ENCODE results near the gene FLRT1. TPM values are rescaled to one million over a fixed set of nuclear protein-coding genes. Genes with fewer than 3 reads are reported as not detected.
A peak's percentile ranks its signal among the peaks of the same experiment; 100 is the strongest.

FLRT1 gene
- total RNA-seq, 4 donors from 2014 or later, result 0.32 to 1.4 (median 0.90) TPM

DNA sequence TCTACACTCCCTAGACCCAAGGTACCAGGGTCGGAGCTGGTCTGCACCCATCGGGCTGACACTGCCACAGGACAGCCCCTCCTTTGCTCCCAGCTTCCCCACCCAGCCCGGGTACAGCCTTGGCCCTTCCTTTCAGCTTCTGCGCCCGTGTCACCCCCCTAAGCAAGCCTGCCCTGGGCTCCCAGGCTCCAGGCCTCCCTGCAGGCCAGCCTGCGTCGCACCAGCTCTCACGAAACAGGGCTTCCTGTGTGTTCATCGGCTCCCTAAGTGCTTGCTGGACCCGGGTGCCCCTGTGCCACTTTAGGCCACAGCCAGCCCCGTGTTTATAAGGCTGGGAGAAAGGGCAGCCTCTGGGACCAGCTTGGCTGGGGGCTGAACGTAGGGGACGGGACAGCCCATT, 21.1 kb downstream of the FLRT1 start:
- Histone ChIP-seq H3K4me1 (peaks cover 0 to 14% (median 10%) of the 10 kb centered on the region in 4 donors), H3K36me3 (no peaks in the 10 kb centered on the region), H3K27me3 (peaks cover 15% of the 10 kb centered on the region), H3K27ac (peak overlapping the region in 3 of 4 donors; percentile 2 to 33 (median 25)), H3K9me3 (no peaks in the 10 kb centered on the region), H3K4me3 (no peak overlapping the region)
- TF ChIP-seq CTCF (IDR thresholded peaks at IDR 0.05), result no peak
- TF ChIP-seq EP300 (IDR thresholded peaks at IDR 0.05; ENCODE audit: low read depth), result no peak
- TF ChIP-seq POLR2AphosphoS5 (IDR thresholded peaks at IDR 0.05), result no peak
- no peak for TF ChIP-seq POLR2A (IDR thresholded peaks at IDR 0.05)
- in situ Hi-C loops (cut with MboI; ENCODE audit: low pct_ligation_motif_present in 1 of 4, low pct_unique_long_range_greater_than_20kb in 1 of 4, low sequenced_read_pairs in 3 of 4), result no loop called here
- intact Hi-C loops (cut with DNase I; ENCODE audit: low total_unique reads), result no loop called here
- 75% methylated on average over 13 of the region's 13 CpGs; no CpG with 5 or more reads in 1 of the 2 donors for WGBS, 2 donors (ENCODE audit: low coverage in 1 of 2)
- no peak for DNase-seq

DNA sequence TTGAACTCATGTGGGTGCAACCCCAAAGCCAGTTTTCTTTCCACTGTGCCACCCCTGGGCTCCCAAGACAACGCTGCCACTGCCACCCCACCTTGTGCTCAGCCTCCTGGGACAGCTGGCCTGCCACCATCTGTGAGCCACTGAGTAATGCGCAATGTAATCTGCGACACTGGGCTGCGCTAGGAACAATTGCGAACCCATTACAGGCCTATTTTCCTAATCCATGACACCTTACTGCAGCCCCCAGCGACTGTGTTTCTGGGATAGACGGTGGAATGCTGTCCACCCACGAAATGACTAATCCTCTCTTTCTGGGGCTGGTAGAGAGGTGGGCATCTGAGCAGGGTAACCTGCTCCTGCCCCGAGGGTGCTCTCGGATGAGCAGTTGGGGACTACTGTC, 22.2 kb downstream of the FLRT1 start:
- Histone ChIP-seq H3K36me3 (no peaks in the 10 kb centered on the region), H3K27ac (peak overlapping the region in 2 of 4 donors; percentile 12 to 25), H3K9me3 (no peaks in the 10 kb centered on the region), H3K4me3 (no peak overlapping the region), H3K4me1 (peaks cover 0 to 14% (median 10%) of the 10 kb centered on the region in 4 donors), H3K27me3 (peaks cover 19% of the 10 kb centered on the region)
- intact Hi-C loops (cut with DNase I; ENCODE audit: low total_unique reads), result no loop called here
- TF ChIP-seq POLR2AphosphoS5 (IDR thresholded peaks at IDR 0.05) (no peak), CTCF (IDR thresholded peaks at IDR 0.05) (no peak), EP300 (IDR thresholded peaks at IDR 0.05; ENCODE audit: low read depth) (no peak), POLR2A (IDR thresholded peaks at IDR 0.05) (no peak)
- no peak for DNase-seq
- WGBS, 2 donors (ENCODE audit: low coverage in 1 of 2), result 87% methylated on average over 10 of the region's 10 CpGs; no CpG with 5 or more reads in 1 of the 2 donors
- in situ Hi-C loops (cut with MboI; ENCODE audit: low pct_ligation_motif_present in 1 of 4, low pct_unique_long_range_greater_than_20kb in 1 of 4, low sequenced_read_pairs in 3 of 4), result no loop called here

DNA sequence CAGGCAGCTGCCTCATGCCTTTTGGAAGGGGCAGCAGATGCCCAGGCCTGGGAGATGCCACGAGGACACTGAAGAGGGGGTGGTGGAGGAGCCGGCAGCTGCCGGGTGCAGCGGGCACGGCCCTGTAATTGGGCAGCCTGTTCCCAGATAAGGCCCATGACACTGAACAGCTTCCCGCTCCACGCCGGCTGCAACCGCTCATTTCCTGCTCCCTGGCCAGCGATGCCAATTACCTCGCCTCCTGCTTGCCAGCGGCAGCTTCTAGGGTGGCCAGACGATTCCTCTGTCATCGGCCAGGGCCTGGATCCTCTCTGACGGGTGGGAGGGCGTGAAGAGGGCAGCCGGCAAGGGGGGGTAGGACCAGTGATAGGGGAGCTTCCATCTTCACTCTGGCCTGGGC, 22.8 kb downstream of the FLRT1 start:
- Histone ChIP-seq H3K4me3 (no peak overlapping the region), H3K4me1 (peaks cover 0 to 14% (median 10%) of the 10 kb centered on the region in 4 donors), H3K9me3 (no peaks in the 10 kb centered on the region), H3K27me3 (peaks cover 19% of the 10 kb centered on the region), H3K36me3 (no peaks in the 10 kb centered on the region), H3K27ac (peak overlapping the region in 2 of 4 donors; percentile 12 to 25)
- WGBS, 2 donors (ENCODE audit: low coverage in 1 of 2), result 92% methylated on average over 17 of the region's 17 CpGs; no CpG with 5 or more reads in 1 of the 2 donors
- intact Hi-C loops (cut with DNase I; ENCODE audit: low total_unique reads), result no loop called here
- DNase-seq, result peak; percentile 20
- TF ChIP-seq POLR2AphosphoS5 (IDR thresholded peaks at IDR 0.05) (peak in 2 of 3 donors; percentile 13 to 75), POLR2A (IDR thresholded peaks at IDR 0.05) (no peak), EP300 (IDR thresholded peaks at IDR 0.05; ENCODE audit: low read depth) (peak; percentile 57)
- in situ Hi-C loops (cut with MboI; ENCODE audit: low pct_ligation_motif_present in 1 of 4, low pct_unique_long_range_greater_than_20kb in 1 of 4, low sequenced_read_pairs in 3 of 4), result no loop called here

- no peak for TF ChIP-seq POLR2A (IDR thresholded peaks at IDR 0.05)
- TF ChIP-seq POLR2AphosphoS5 (IDR thresholded peaks at IDR 0.05), result no peak
- no peak for TF ChIP-seq CTCF (IDR thresholded peaks at IDR 0.05)
- no peak for TF ChIP-seq EP300 (IDR thresholded peaks at IDR 0.05; ENCODE audit: low read depth)
- WGBS, 2 donors (ENCODE audit: low coverage in 1 of 2), result 87% methylated on average over 24 of the region's 24 CpGs; no CpG with 5 or more reads in 1 of the 2 donors
- Histone ChIP-seq H3K4me3 (no peak overlapping the region), H3K36me3 (no peaks in the 10 kb centered on the region), H3K9me3 (no peaks in the 10 kb centered on the region), H3K27me3 (peaks cover 19% of the 10 kb centered on the region), H3K4me1 (peaks cover 0 to 14% (median 10%) of the 10 kb centered on the region in 4 donors), H3K27ac (no peak overlapping the region)
- intact Hi-C loops (cut with DNase I; ENCODE audit: low total_unique reads) (no loop called here), in situ Hi-C loops (cut with MboI; ENCODE audit: low pct_ligation_motif_present in 1 of 4, low pct_unique_long_range_greater_than_20kb in 1 of 4, low sequenced_read_pairs in 3 of 4) (no loop called here)
- no peak for DNase-seq
These were observed 23.8 kb downstream of the FLRT1 start for GRCh38 chr11:64059339-64060140.
